HL-60 (cell line): Measurements from ENCODE around the gene LSM4.

Experiments used
- CTCF ChIP-seq: IDR thresholded peaks from one replicate; pipeline ENCODE4 v1.5.1; 2011; ENCODE audit warnings: low read length, control low read depth, inconsistent platforms; ENCODE audit not compliant: insufficient read depth
- GABPA ChIP-seq: IDR thresholded peaks from 2 replicates; pipeline ENCODE4 v1.6.1; 2012; ENCODE audit warnings: low read depth
- POLR2AphosphoS5 ChIP-seq: IDR thresholded peaks from 2 replicates; pipeline ENCODE4 v1.6.1; 2012; ENCODE audit warnings: low read depth
- SPI1 ChIP-seq: IDR thresholded peaks from 2 replicates; pipeline ENCODE4 v1.6.1; 2012; ENCODE audit warnings: low read depth, mild to moderate bottlenecking, borderline replicate concordance
- TF ChIP-seq, protein P1 (sequence below): IDR thresholded peaks from 2 replicates; pipeline ENCODE4 v1.6.1; 2012; ENCODE audit warnings: low read depth; ENCODE audit not compliant: insufficient replicate concordance

DNA sequence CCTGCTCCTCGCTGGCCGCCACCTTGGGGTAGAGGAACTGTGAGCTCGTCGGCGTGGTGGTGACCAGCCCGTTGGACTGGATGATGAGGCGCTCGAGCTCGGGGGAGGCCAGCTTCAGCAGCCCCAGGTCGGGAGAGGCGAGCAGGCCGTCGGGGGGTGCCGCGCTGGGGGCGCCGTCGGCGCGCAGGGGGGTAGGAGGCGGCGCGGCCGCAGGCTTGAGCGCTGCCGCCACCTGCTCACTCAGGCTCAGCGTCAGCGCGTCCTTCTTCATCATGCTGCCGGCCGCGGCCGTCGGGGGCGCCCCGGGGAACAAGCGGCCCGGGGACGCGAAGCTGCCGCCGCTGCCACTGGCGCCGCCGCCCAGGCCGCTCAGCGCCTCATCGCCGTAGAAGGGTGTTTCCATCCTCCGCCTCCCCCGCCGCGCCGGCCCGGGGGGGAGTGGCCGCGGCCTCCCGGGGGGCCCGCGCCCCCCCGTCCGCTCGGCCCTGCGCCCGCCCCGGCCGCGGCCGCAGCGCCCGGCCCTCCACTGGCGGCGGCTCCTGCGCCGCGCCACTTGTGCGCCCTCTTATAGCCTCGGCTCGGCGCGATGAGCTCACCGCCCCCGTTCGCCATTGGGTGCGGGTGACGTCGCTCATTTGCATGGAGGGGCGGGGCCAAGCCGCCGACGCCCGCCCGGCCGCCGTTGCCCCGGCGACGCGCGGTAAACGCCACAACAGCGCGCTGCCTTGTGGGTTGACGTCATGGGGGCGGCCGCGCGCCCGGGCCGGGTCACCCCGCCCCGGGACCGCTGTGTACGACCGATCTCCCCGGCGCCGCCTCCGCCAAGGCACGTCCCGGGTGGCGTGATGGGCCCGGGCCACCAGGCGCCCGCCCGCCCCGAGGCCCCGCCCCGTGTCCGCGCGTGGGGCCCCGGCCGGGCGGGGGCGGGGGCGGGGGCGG lies 41.5 kb downstream of the LSM4 start, which contains the start of gene JUND:
- TF ChIP-seq CTCF (no peak), GABPA (no peak), POLR2AphosphoS5 (peak; percentile 73), SPI1 (no peak)
- TF ChIP-seq, protein P1, sequence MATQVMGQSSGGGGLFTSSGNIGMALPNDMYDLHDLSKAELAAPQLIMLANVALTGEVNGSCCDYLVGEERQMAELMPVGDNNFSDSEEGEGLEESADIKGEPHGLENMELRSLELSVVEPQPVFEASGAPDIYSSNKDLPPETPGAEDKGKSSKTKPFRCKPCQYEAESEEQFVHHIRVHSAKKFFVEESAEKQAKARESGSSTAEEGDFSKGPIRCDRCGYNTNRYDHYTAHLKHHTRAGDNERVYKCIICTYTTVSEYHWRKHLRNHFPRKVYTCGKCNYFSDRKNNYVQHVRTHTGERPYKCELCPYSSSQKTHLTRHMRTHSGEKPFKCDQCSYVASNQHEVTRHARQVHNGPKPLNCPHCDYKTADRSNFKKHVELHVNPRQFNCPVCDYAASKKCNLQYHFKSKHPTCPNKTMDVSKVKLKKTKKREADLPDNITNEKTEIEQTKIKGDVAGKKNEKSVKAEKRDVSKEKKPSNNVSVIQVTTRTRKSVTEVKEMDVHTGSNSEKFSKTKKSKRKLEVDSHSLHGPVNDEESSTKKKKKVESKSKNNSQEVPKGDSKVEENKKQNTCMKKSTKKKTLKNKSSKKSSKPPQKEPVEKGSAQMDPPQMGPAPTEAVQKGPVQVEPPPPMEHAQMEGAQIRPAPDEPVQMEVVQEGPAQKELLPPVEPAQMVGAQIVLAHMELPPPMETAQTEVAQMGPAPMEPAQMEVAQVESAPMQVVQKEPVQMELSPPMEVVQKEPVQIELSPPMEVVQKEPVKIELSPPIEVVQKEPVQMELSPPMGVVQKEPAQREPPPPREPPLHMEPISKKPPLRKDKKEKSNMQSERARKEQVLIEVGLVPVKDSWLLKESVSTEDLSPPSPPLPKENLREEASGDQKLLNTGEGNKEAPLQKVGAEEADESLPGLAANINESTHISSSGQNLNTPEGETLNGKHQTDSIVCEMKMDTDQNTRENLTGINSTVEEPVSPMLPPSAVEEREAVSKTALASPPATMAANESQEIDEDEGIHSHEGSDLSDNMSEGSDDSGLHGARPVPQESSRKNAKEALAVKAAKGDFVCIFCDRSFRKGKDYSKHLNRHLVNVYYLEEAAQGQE: no peak
